ENCODE results near the gene ADISSP. TPM values are rescaled to one million over a fixed set of nuclear protein-coding genes. Genes with fewer than 3 reads are reported as not detected.

Gene ADISSP
- total and polyA plus RNA-seq, 2 of the 13 experiments (the other 11 are each of a cell fraction or from before 2014, with no cell fraction given) = 38.3 to 90.6 TPM

DNA sequence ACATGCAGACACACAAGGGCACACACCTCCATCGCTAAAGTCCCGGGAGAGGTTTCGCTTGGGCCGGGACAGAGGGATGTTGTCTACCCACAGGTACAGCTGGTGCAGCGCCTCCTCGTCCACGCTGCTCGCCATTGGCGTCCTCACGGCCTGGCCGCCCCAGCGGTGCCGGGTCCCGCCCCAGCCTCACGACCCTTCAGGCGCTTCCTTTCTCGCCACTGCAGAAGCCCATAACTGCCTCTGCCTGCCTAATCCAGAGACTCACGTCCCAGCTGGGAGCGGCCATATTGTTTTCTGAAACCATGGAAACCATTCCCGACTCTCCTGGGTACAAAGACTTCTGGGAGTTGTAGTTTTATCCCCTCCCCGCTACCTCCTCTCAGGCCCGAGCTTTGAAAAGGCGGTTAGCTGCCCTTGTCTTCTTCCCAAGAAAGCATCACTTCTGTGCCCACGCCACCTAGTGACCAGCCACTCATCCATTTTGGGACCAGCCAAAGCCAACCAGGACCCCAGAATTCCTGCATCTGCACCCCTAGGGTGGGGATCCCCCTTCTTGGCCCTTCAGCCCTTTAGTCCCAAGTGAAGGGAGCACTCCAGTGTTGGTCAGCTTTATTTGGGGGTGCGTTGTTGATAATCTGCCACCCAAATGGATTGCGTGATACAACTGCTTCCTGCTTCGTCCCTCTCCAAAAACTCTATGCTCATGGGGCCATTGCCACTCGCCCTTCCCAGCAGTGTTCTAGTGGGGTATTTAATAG lies 13.8 kb upstream of the ADISSP start, which contains the start of gene SPEF1 (continued):
- TF ChIP-seq, protein P1, sequence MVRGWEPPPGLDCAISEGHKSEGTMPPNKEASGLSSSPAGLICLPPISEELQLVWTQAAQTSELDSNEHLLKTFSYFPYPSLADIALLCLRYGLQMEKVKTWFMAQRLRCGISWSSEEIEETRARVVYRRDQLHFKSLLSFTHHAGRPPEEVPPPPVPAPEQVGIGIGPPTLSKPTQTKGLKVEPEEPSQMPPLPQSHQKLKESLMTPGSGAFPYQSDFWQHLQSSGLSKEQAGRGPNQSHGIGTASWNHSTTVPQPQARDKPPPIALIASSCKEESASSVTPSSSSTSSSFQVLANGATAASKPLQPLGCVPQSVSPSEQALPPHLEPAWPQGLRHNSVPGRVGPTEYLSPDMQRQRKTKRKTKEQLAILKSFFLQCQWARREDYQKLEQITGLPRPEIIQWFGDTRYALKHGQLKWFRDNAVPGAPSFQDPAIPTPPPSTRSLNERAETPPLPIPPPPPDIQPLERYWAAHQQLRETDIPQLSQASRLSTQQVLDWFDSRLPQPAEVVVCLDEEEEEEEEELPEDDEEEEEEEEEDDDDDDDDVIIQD (CRISPR knock-in tag; IDR thresholded peaks at IDR 0.05; ENCODE audit: low read depth) = no peak
- TF ChIP-seq HNF4A (CRISPR knock-in tag; IDR thresholded peaks at IDR 0.05) (no peak), SOX6 (IDR thresholded peaks at IDR 0.05) (no peak), SOX6 (CRISPR knock-in tag; IDR thresholded peaks at IDR 0.05) (peak; percentile 59), CREM (IDR thresholded peaks at IDR 0.05) (peak; percentile 90), CREM (CRISPR knock-in tag; IDR thresholded peaks at IDR 0.05) (no peak), RFX1 (IDR thresholded peaks at IDR 0.05) (peak; percentile 90), SMARCE1 (IDR thresholded peaks at IDR 0.05; ENCODE audit: borderline replicate concordance) (no peak), ZNF282 (IDR thresholded peaks at IDR 0.05; ENCODE audit: partially characterized antibody) (no peak), ZNF75D (CRISPR knock-in tag; IDR thresholded peaks at IDR 0.05; ENCODE audit: borderline replicate concordance) (no peak), ARNT (IDR thresholded peaks at IDR 0.05) (no peak), KAT2B (IDR thresholded peaks at IDR 0.05; ENCODE audit: borderline replicate concordance, low read depth, low read length) (no peak), NCOR1 (IDR thresholded peaks at IDR 0.05; ENCODE audit: borderline replicate concordance, low read length) (no peak), FOSL2 (CRISPR knock-in tag; IDR thresholded peaks at IDR 0.05) (peak; percentile 53), ZNF775 (CRISPR knock-in tag; IDR thresholded peaks at IDR 0.05; ENCODE audit: borderline replicate concordance) (no peak), AHR (CRISPR knock-in tag; IDR thresholded peaks at IDR 0.05) (no peak), ATF7-NPFF (CRISPR knock-in tag; IDR thresholded peaks at IDR 0.05; ENCODE audit: low read depth) (peak; percentile 7; the same call in 1 of the 2 replicates), ATRX (CRISPR knock-in tag; IDR thresholded peaks at IDR 0.05; ENCODE audit: borderline replicate concordance) (no peak), SOX5 (CRISPR knock-in tag; IDR thresholded peaks at IDR 0.05; ENCODE audit: borderline replicate concordance) (no peak), ZNF614 (CRISPR knock-in tag; IDR thresholded peaks at IDR 0.05; ENCODE audit: borderline replicate concordance) (no peak; the same call in 1 of the 2 replicates), ZNF598 (CRISPR knock-in tag; IDR thresholded peaks at IDR 0.05; ENCODE audit: borderline replicate concordance) (no peak; the same call in 1 of the 2 replicates), GATAD1 (CRISPR knock-in tag; IDR thresholded peaks at IDR 0.05) (peak; percentile 78), IRF2 (CRISPR knock-in tag; IDR thresholded peaks at IDR 0.05) (peak; percentile 95), ZNF251 (CRISPR knock-in tag; IDR thresholded peaks at IDR 0.05) (no peak)
- TF ChIP-seq, protein P2, sequence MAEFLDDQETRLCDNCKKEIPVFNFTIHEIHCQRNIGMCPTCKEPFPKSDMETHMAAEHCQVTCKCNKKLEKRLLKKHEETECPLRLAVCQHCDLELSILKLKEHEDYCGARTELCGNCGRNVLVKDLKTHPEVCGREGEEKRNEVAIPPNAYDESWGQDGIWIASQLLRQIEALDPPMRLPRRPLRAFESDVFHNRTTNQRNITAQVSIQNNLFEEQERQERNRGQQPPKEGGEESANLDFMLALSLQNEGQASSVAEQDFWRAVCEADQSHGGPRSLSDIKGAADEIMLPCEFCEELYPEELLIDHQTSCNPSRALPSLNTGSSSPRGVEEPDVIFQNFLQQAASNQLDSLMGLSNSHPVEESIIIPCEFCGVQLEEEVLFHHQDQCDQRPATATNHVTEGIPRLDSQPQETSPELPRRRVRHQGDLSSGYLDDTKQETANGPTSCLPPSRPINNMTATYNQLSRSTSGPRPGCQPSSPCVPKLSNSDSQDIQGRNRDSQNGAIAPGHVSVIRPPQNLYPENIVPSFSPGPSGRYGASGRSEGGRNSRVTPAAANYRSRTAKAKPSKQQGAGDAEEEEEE (CRISPR knock-in tag; IDR thresholded peaks at IDR 0.05; ENCODE audit: borderline replicate concordance) = 0 out of 2 replicates have a peak, but pooled peaks have one; percentile 8
- TF ChIP-seq, protein P3, sequence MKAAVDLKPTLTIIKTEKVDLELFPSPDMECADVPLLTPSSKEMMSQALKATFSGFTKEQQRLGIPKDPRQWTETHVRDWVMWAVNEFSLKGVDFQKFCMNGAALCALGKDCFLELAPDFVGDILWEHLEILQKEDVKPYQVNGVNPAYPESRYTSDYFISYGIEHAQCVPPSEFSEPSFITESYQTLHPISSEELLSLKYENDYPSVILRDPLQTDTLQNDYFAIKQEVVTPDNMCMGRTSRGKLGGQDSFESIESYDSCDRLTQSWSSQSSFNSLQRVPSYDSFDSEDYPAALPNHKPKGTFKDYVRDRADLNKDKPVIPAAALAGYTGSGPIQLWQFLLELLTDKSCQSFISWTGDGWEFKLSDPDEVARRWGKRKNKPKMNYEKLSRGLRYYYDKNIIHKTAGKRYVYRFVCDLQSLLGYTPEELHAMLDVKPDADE (CRISPR knock-in tag; IDR thresholded peaks at IDR 0.05) = no peak
- TF ChIP-seq, protein P4, sequence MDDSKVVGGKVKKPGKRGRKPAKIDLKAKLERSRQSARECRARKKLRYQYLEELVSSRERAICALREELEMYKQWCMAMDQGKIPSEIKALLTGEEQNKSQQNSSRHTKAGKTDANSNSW (CRISPR knock-in tag; IDR thresholded peaks at IDR 0.05; ENCODE audit: borderline replicate concordance) = no peak
- TF ChIP-seq, protein P5, sequence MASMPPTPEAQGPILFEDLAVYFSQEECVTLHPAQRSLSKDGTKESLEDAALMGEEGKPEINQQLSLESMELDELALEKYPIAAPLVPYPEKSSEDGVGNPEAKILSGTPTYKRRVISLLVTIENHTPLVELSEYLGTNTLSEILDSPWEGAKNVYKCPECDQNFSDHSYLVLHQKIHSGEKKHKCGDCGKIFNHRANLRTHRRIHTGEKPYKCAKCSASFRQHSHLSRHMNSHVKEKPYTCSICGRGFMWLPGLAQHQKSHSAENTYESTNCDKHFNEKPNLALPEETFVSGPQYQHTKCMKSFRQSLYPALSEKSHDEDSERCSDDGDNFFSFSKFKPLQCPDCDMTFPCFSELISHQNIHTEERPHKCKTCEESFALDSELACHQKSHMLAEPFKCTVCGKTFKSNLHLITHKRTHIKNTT (CRISPR knock-in tag; IDR thresholded peaks at IDR 0.05) = no peak

All from HepG2 (cell line).